HG03135 (cell line): ENCODE results near the gene IPO9.
"Not testable (repeated sequence)": the region's sequence is repeated elsewhere in the genome, so short reads cannot be mapped to it uniquely, and the experiment has no call there.

Source experiments
- ATAC-seq: cut with Tn5 transposase; IDR thresholded peaks from one replicate; pipeline ENCODE4 v1.9.1; 2021; ENCODE audit warnings: mild to moderate bottlenecking, moderate library complexity; ENCODE audit not compliant: unreplicated experiment

Gene IPO9

DNA sequence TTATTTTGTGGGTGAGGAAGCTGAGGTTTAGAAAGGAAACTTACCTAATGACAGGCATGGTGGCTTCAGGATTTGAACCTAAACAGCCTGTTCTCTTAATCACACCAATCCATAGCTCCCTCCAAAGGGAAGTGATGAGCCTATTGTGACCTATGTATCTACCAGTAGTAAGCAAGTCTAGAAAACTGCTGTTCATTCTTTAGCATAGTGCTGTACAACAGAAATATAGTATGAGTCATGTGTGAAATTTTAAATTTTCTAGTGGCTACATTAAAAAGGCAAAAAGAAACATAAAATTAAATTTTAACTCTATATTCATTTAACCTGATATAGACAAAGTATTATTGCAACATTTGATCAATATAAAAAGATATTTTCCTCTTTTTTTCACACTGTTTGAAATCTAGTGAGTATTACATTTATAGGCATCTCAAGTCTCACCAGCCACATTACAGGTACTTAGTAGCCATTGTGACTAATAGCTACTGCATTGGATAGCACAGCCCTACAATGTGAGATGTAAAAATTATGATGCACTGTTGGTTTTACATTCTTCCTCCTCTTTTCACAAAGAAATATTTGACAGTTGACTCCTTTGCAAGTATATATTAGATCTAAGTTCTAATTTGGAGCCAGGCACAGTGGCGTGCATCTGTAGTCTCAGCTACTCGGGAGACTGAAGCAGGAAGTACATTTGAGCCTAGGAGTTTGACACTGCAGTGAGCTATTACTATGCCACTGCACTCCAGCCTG is 16.6 kb downstream of the IPO9 start:
- ATAC-seq, result no peak

DNA sequence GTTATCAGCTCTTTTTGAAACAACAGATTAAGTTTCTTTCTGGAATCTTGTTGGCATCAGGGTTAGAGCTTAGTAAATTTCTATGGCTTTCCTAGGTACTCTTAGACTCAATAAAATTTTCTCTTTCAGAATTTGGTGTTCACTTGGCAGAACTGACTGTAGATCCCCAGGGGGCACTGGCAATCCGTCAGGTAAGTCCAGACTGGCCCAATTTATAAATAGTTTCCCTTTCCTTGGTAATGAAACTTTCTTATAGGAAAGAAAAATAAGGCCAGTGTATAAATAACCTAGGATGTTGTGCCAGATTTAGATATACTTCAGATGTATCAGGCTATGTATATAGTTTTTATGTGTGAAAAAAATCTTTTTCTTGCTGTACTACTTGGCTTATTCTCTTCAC is 18.2 kb downstream of the IPO9 start:
- ATAC-seq, result no peak

DNA sequence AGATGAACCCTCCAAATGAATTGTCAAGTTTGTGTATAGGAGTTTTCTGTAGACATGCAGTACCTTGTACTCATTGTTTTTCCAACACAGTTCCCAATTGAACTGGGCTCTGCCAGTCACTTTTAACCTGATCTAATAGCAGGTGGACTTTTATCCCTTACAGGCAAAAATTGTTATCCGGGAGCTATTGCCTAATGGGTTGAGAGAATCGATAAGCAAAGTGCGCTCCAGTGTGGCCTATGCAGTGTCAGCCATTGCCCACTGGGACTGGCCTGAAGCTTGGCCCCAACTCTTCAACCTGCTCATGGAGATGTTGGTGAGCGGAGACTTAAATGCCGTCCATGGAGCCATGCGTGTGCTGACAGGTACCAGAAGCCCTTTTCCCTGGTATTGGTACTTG is 19.3 kb downstream of the IPO9 start:
- ATAC-seq, result no peak

- no peak for ATAC-seq
Measured at GRCh38 chr1:201849372-201850052, 20.6 kb downstream of the IPO9 start.

DNA sequence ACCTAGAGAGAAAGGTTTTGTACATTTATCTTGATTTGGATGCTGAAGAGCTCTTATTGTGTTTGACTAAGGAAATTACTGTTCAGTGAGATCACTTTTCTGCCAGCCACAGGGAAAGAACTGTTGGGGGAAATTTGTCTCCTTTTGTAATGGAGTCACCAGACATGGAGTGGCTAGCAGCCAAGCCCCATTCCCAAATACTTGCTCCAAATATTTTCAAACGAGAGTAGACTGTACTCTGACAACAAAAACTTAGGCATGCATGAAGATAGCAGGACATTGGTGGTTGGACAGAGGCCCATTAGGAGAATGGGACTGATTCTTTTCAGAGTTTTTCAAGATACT is 21.1 kb downstream of the IPO9 start:
- no peak for ATAC-seq

DNA sequence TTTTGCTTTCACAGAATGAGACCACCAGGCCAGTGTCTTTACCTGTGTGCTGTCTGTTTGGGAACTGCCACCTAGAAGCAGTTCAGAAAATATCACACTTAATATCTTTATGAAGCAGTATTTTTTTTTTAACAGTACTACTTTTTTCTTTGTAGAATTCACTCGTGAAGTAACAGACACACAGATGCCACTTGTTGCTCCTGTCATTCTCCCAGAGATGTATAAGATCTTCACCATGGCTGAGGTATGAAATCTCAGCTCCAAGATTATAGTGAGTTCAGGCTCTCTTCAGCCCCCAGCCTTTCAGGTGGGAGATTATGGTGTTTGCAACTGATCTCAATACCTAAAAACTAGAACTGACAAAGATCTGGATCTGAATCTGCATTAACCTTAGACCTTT is 23.0 kb downstream of the IPO9 start:
- ATAC-seq, result no peak

DNA sequence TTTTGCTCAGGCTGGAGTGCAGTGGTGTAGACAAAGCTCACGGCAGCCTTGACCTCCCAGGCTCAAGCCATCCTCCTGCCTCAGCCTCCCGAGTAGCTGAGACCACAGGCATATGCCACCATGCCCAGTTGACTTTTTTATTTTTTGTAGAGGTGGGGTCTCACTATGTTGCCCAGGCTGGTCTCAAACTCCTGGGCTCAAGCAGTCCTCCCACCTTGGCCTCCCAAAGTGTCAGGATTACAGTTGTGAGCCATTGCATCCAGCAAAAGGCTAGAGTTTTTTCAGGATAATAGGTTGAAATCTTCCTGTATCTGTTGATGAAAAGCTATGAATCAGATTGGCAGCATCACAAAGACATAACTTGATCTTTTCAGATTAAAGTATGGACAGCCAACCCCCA is 27.8 kb downstream of the IPO9 start:
- ATAC-seq, result not testable (repeated sequence)

DNA sequence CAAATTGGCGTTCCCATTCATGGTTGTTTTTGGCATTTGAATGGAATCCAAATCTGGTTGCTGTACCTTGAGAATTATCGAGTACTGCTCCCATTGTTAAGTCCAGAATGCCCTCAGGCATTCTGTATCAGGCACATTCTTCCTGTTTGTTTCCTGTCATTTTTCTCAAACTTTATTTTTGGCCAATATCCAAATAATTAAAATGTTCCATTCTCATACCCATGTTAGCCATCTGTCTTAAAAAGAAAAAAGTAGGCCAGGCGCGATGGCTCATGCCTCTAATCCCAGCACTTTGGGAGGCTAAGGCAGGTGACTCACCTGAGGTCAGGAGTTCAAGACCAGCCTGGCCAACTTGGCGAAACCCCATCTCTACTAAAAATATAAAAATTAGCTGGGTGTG is 30.5 kb downstream of the IPO9 start:
- no peak for ATAC-seq

DNA sequence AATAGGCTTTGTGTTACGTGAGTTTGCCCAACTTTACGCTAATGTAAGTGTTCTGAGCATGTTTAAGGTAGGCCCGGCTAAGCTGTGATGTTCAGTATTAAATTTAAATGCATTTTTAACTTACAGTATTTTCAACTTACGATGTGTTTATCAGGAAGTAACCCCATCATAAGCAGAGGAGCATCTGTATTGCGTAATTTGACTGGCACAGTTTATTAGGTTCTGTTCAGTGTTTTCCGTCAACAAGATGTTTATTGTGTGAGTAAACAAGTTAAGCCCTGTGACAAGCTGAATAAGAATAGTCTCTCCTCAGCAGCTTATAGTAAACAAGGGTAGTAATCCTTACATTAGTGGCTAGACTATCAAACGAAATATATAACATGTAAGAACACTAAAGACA is 32.5 kb downstream of the IPO9 start:
- ATAC-seq, result no peak

DNA sequence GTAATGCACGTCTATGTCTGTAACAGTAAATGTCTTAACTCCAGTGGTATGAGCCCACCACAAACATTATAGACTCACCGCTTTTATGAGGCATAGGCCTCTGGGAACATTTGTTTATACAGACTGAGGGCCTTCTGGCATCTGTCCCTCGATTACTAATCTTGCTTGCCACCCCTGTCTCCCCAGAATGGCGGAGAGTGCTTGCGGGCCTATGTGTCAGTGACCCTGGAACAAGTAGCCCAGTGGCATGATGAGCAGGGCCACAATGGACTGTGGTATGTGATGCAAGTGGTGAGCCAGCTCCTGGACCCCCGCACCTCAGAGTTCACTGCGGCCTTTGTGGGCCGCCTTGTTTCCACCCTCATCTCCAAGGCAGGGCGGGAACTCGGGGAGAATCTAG is 41.4 kb downstream of the IPO9 start:
- ATAC-seq, result no peak

- no peak for ATAC-seq
Measured at GRCh38 chr1:201874672-201875071, 45.7 kb downstream of the IPO9 start.

GRCh38 chr1:201876148-201876818 is 47.3 kb downstream of the IPO9 start:
- no peak for ATAC-seq

DNA sequence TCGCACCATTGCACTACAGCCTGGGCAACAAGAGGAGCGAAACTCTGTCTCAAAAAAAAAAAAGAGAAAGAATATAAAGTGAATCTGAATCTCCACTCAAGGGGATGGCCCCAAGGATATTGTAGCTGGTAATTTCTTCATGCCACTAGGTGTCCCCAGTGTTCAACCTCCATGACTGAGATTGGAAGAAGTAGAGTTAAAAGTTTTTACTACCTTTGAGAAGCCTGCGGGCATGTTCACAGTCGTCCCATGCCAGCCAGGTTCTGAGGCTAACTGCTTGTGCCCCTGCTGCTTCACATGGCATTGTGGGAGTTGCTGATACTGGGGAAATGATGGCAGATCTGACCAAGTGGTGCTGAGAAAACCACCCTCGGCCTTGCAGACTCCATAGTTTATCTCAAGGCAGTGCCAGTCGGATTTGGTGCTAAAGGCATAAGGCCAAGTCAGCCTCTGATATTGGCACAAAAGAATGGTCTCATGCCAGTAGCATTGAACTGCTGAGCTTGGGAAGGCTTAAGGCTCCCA is 49.0 kb downstream of the IPO9 start:
- no peak for ATAC-seq

DNA sequence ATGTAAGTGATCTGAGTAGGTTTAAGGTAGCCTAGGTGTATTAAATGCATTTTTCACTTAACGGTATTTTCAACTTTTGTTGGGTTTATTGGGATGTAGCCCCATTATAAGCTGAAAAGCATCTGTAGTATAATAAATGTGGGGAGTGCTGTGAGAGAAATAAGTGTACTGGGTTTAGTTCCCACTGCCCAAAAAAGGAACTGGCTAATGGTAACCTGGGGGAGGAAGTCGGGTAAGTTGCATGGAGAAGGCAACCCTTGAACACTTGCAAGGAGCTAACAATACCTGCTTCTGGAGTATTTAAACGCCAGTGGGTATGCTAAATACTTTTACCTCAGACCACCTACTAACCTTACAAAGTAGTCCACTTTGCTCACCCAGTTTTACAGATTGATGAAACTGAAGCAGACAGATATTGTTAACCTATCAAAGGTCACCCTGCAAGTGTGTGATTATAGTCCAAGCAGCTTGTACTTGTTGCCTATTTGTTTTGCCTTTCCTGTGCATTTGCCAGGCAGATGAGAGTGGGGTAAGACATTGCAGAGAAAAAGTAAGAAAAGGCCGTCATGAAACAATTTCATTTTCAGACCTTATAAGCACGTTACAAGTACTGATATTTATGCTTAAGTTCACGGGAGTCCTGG is 52.1 kb downstream of the IPO9 start:
- ATAC-seq, result no peak

DNA sequence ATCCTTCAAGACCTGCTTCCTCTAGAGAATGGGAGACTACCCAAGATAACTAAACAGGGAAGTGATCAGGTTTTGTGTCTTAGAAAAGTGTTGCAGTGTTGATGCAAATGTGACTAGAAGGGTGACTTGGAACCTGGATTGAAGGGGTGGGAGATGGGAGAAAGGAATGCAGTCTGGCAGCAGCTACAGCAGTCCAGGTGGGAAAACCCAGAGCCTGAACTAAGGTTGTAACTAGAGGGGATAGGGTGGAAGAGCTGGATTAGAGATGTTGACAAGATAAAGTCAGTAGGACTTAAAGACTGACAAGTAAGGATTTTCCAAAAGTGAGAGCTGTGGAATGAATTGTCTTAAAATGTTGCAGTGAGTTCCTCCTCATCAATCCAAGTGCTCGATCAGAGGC is 52.7 kb downstream of the IPO9 start:
- ATAC-seq, result no peak

DNA sequence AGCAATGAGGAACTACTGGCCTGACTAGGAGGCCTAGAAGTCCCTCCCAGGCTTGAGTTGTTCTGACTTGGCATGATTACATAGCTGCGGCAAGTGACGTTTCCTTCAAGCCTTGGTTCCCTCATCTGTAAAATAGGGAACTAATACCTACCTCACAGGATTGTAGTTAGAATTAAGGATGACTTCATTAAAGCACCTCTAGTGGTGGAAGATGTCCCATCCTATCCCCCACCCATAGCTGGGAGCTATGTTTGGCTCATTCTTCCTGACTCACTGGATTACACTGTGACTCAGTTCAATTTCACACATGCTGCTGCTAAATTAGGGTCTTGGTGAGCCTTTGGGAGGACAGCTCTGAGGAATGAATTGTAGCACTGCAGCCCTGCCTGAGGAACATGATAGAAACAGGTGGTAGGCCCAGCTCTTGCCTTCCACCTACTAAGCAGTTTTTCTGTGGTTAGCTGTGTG is 53.7 kb downstream of the IPO9 start:
- ATAC-seq, result peak; percentile 77

DNA sequence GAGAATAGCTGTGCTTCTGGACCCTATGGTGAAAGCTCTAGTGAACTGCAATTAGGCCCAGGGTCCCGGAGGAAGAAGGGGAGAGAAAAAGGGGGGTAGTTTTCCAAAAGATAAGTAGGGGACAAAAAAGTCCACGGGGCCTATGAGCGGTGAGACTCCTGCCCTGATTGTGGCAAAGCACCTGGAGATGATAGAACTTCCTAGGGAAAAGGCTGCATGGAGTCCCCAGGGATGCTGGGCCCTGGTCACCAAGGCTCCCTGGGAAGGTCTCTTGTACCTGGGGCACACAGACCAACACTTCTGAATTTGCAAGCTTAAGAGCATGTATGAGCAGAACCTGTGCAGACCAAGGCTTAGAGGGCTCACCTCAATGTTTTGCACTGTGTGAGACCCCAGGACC is 54.3 kb downstream of the IPO9 start:
- ATAC-seq, result no peak

- ATAC-seq, result no peak
Measured at GRCh38 chr1:201883786-201884185, 54.8 kb downstream of the IPO9 start.

DNA sequence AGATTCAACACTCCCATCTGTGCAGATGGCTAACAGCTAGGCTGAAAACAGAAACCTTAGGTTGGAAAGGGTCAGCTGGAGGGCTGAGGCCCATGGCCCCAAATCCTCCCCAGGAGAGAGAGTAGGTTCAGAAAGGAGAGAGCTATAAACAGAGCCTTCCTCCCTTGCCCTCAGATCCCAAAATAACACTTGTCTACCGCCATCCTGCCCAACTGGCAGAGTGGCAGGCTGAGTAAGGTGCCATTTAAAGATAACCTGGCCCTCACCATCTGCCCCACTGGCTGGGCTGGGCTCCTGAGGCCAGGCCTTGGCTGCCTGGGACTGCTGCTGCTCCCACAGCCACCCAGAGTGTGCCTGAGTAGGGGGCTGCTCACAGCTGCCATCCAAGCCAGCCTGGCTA is 55.5 kb downstream of the IPO9 start:
- ATAC-seq, result no peak

- ATAC-seq, result no peak
Measured at GRCh38 chr1:201885531-201886075, 56.6 kb downstream of the IPO9 start.
